Thoracic aorta (tissue), 2 donors: ENCODE data around the gene SCN5A. TPM values are rescaled to one million over a fixed set of nuclear protein-coding genes. Genes with fewer than 3 reads are reported as not detected.

ENCODE experiments used
- ATAC-seq: fragments of 150-250 bp; one replicate; pipeline ENCODE4 v1.8.0; 2017; ENCODE audit warnings: low read depth; ENCODE audit not compliant: insufficient number of reproducible peaks, low FRiP score
- DNase-seq: peaks from one replicate; pipeline ENCODE4 v3.0.0-alpha.2; 2020; ENCODE audit warnings: low spot score
- H3K27ac ChIP-seq, 2 donors: fragments of 200-600 bp; sonication (generic); 1 replicate in 1 of 2; 2 replicates in 1 of 2; pipeline ENCODE4 v1.5.1; 2016; ENCODE audit warnings: mild to moderate bottlenecking in 2 of 2, moderate library complexity in 2 of 2
- H3K27me3 ChIP-seq: fragments of 200-600 bp; sonication (generic); replicated peaks from 2 replicates; pipeline ENCODE4 v1.6.0; 2016; ENCODE audit warnings: mild to moderate bottlenecking; ENCODE audit not compliant: insufficient read depth
- H3K36me3 ChIP-seq: fragments of 200-600 bp; sonication (generic); one replicate; pipeline ENCODE4 v1.5.1; 2016
- H3K4me1 ChIP-seq, 2 donors: fragments of 200-600 bp; sonication (generic); 1 replicate in 1 of 2; 2 replicates in 1 of 2; pipeline versions ENCODE4 v1.5.1 to v1.6.0; 2016; ENCODE audit warnings: low read depth in 2 of 2, mild to moderate bottlenecking in 1 of 2; ENCODE audit not compliant: control insufficient read depth in 1 of 2
- H3K4me3 ChIP-seq: fragments of 200-600 bp; sonication (generic); 2 replicates; pipeline ENCODE4 v1.5.1; 2016; ENCODE audit warnings: mild to moderate bottlenecking
- H3K9me3 ChIP-seq: fragments of 200-600 bp; sonication (generic); 2 replicates; pipeline ENCODE4 v1.5.1; 2016
- total RNA-seq, 2 donors: library from RNA; depleted of rRNA; stranded (reverse); fragments of >200 nt; gene quantifications; one replicate each; pipeline versions ENCODE4 v1.1.0 to v1.2.3, GENCODE V29; 2016
- TF ChIP-seq, protein P1 (sequence below): fragments of 200-600 bp; sonication (generic); IDR thresholded peaks from one replicate; pipeline ENCODE4 v1.5.1; 2019; ENCODE audit warnings: antibody characterized with exemption

The SCN5A gene
- total RNA-seq, 2 donors from 2014 or later, result 5.4 to 14.4 TPM

- no peak for DNase-seq
- H3K27me3 ChIP-seq, result no peaks in the 10 kb centered on the region
- H3K4me3 ChIP-seq, result no peak overlapping the region
- no peak for ATAC-seq
- H3K9me3 ChIP-seq, result no peaks in the 10 kb centered on the region
- no peaks in the 10 kb centered on the region for H3K4me1 ChIP-seq
- no peak overlapping the region for H3K27ac ChIP-seq
- TF ChIP-seq, protein P1, sequence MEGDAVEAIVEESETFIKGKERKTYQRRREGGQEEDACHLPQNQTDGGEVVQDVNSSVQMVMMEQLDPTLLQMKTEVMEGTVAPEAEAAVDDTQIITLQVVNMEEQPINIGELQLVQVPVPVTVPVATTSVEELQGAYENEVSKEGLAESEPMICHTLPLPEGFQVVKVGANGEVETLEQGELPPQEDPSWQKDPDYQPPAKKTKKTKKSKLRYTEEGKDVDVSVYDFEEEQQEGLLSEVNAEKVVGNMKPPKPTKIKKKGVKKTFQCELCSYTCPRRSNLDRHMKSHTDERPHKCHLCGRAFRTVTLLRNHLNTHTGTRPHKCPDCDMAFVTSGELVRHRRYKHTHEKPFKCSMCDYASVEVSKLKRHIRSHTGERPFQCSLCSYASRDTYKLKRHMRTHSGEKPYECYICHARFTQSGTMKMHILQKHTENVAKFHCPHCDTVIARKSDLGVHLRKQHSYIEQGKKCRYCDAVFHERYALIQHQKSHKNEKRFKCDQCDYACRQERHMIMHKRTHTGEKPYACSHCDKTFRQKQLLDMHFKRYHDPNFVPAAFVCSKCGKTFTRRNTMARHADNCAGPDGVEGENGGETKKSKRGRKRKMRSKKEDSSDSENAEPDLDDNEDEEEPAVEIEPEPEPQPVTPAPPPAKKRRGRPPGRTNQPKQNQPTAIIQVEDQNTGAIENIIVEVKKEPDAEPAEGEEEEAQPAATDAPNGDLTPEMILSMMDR, result no peak
- no peaks in the 10 kb centered on the region for H3K36me3 ChIP-seq
Observed at GRCh38 chr3:38542401-38543298, 106.8 kb downstream of the SCN5A start.

DNA sequence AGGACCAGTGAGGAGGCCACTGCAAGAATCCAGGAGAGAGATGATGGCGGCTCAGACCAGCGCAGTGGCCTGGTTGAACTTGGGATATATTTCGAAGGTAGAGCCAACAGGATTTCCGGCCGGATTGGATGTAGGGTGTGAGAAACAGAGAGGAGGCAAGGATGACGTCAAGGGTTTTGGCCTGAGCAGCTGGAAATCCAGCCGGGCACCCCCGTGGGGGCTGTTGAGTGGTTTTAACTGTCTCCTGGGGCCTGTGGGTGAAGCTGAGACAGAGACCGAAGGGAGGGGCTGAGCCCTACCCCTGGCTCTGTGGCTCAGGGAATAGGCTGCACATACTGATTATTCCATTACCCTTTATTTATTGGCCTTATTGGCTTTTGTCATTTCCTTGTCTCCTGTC is 107.7 kb downstream of the SCN5A start:
- no peak overlapping the region for H3K27ac ChIP-seq
- DNase-seq (no peak), ATAC-seq (no peak)
- H3K4me1 ChIP-seq, result no peaks in the 10 kb centered on the region
- H3K4me3 ChIP-seq, result no peak overlapping the region
- TF ChIP-seq, protein P1, result no peak
- H3K9me3 ChIP-seq, result no peaks in the 10 kb centered on the region
- H3K27me3 ChIP-seq, result no peaks in the 10 kb centered on the region
- no peaks in the 10 kb centered on the region for H3K36me3 ChIP-seq

DNA sequence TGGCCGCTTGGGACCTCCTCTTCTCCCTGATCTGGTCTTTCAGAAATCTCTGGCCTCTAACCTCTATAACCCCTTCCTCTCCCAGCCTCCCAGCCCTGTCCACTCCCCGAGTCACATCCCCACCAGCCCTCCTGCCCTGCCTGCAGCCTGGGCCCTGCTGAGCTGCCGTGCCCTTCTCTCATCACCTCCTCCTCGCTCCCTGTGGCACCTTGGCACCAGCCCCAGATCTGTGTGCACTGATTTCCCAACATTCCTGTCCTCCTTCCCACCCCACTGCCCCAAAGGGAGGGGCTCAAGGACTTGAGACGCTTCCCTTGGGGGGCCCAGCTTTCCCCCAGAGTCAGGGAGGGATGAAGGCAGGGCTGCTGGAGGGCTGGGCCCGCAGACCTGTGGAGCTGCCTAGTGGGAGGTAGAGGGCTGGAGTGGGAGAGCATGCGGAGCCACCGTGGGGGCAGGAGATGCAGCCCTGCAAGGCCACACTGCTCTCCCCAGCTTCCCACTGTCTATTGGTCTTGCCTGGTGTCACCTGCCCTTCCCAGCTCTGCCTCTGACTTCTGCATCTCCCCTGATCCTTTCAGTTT is 110.6 kb downstream of the SCN5A start:
- H3K27ac ChIP-seq, result no peak overlapping the region
- ATAC-seq, result no peak
- no peak for DNase-seq
- H3K9me3 ChIP-seq, result no peaks in the 10 kb centered on the region
- TF ChIP-seq, protein P1, result no peak
- no peaks in the 10 kb centered on the region for H3K4me1 ChIP-seq
- H3K27me3 ChIP-seq, result no peaks in the 10 kb centered on the region
- H3K4me3 ChIP-seq, result no peak overlapping the region
- H3K36me3 ChIP-seq, result peaks cover 4% of the 10 kb centered on the region

GRCh38 chr3:38536671-38537070 is 112.8 kb downstream of the SCN5A start:
- peaks cover 4% of the 10 kb centered on the region for H3K36me3 ChIP-seq
- no peak overlapping the region for H3K4me3 ChIP-seq
- H3K4me1 ChIP-seq, result no peaks in the 10 kb centered on the region
- H3K27me3 ChIP-seq, result no peaks in the 10 kb centered on the region
- no peak overlapping the region for H3K27ac ChIP-seq
- no peak for DNase-seq
- TF ChIP-seq, protein P1, result no peak
- ATAC-seq, result no peak
- no peaks in the 10 kb centered on the region for H3K9me3 ChIP-seq

- H3K9me3 ChIP-seq, result no peaks in the 10 kb centered on the region
- H3K27me3 ChIP-seq, result no peaks in the 10 kb centered on the region
- H3K4me1 ChIP-seq, result no peaks in the 10 kb centered on the region
- H3K36me3 ChIP-seq, result peaks cover 7% of the 10 kb centered on the region
- H3K4me3 ChIP-seq, result no peak overlapping the region
- TF ChIP-seq, protein P1, result no peak
- no peak for ATAC-seq
- H3K27ac ChIP-seq, result no peak overlapping the region
- DNase-seq, result no peak
Observed at GRCh38 chr3:38534604-38535003, 114.9 kb downstream of the SCN5A start.
